Liver (tissue), 3 donors: ENCODE data around the gene CLCN4.

Experiments used
- CTCF ChIP-seq: fragments of 150-350 bp; IDR thresholded peaks from 2 replicates; pipeline ENCODE4 v1.5.1; 2017; ENCODE audit warnings: improper control_type of control experiment, low read depth, low read length; ENCODE audit not compliant: missing input control
- EGR1 ChIP-seq, 2 donors: IDR thresholded peaks; 2 replicates each; pipeline ENCODE4 v1.6.1; 2016 to 2018; ENCODE audit warnings: antibody characterized with exemption in 2 of 2, low read depth in 2 of 2
- FOXA1 ChIP-seq: IDR thresholded peaks from 2 replicates; pipeline ENCODE4 v1.6.1; 2016; ENCODE audit warnings: antibody characterized with exemption
- GABPA ChIP-seq, 2 donors: IDR thresholded peaks in 1 of 2; conservative IDR thresholded peaks in 1 of 2; 2 replicates each; pipeline ENCODE4 v1.6.1; 2016; ENCODE audit warnings: antibody characterized with exemption in 2 of 2, mild to moderate bottlenecking in 1 of 2, moderate library complexity in 1 of 2
- MAX ChIP-seq: IDR thresholded peaks from 2 replicates; pipeline ENCODE4 v1.6.1; 2016; ENCODE audit warnings: antibody characterized with exemption
- RAD21 ChIP-seq, 2 donors: IDR thresholded peaks; 2 replicates each; pipeline ENCODE4 v1.6.1; 2016; ENCODE audit warnings: antibody characterized with exemption in 2 of 2, mild to moderate bottlenecking in 2 of 2
- RXRA ChIP-seq, 2 donors: IDR thresholded peaks; 2 replicates each; pipeline ENCODE4 v1.6.1; 2017 to 2018; ENCODE audit warnings: antibody characterized with exemption in 2 of 2, mild to moderate bottlenecking in 1 of 2
- SP1 ChIP-seq: IDR thresholded peaks from 2 replicates; pipeline ENCODE4 v1.6.1; 2018; ENCODE audit warnings: antibody characterized with exemption, mild to moderate bottlenecking
- YY1 ChIP-seq: IDR thresholded peaks from 2 replicates; pipeline ENCODE4 v1.6.1; 2016; ENCODE audit warnings: antibody characterized with exemption, mild to moderate bottlenecking
- ZBTB33 ChIP-seq: IDR thresholded peaks from 2 replicates; pipeline ENCODE4 v1.6.1; 2016; ENCODE audit warnings: antibody characterized with exemption
- donor health status: healthy.
- donor health status: healthy.

GRCh38 chrX:10230222-10230621 is 73.4 kb downstream of the CLCN4 start:
- TF ChIP-seq SP1: no peak
- no peak for TF ChIP-seq CTCF
- TF ChIP-seq RXRA (IDR thresholded peaks at IDR 0.05): no peak
- TF ChIP-seq YY1: no peak
- TF ChIP-seq GABPA (IDR thresholded peaks at IDR 0.05 in 1 of 2, conservative IDR thresholded peaks at IDR 0.05 in 1 of 2): no peak
- TF ChIP-seq ZBTB33: no peak
- TF ChIP-seq FOXA1: no peak
- TF ChIP-seq EGR1 (IDR thresholded peaks at IDR 0.05; ENCODE audit: low read depth in 2 of 2): no peak
- no peak for TF ChIP-seq MAX
- no peak for TF ChIP-seq RAD21 (IDR thresholded peaks at IDR 0.05)
